Mesenchymal stem cell (in vitro differentiated cells and primary cell): ENCODE data around the gene LRRC43.

Experiments
- DNase-seq: peaks from one replicate; pipeline ENCODE4 v3.0.0-alpha.2; 2013
- H2AFZ ChIP-seq: one replicate; pipeline ENCODE4 v1.6.1; 2013; ENCODE audit warnings: low read depth, mild to moderate bottlenecking, control low read depth, inconsistent platforms, low read length, moderate library complexity
- H2AK5ac ChIP-seq: 2 replicates; pipeline ENCODE4 v1.6.1; 2013; ENCODE audit warnings: low read length, moderate library complexity, mild to moderate bottlenecking, inconsistent platforms; ENCODE audit not compliant: severe bottlenecking
- H2BK120ac ChIP-seq: one replicate; pipeline ENCODE4 v1.6.1; 2013; ENCODE audit warnings: low read depth, mild to moderate bottlenecking, inconsistent platforms, low read length, moderate library complexity
- H2BK12ac ChIP-seq, 2 experiments: one replicate each; pipeline ENCODE4 v1.6.1; 2013; ENCODE audit warnings: inconsistent platforms in 2 of 2, low read length in 2 of 2, mild to moderate bottlenecking in 2 of 2, moderate library complexity in 2 of 2, control low read depth in 1 of 2
- H2BK15ac ChIP-seq: one replicate; pipeline ENCODE4 v1.6.1; 2013; ENCODE audit warnings: mild to moderate bottlenecking, low read depth, inconsistent platforms; ENCODE audit not compliant: poor library complexity, severe bottlenecking
- H2BK5ac ChIP-seq: 2 replicates; pipeline ENCODE4 v1.6.1; 2013; ENCODE audit warnings: low read depth, mild to moderate bottlenecking, low read length, control low read depth, inconsistent platforms; ENCODE audit not compliant: poor library complexity, severe bottlenecking
- H3K14ac ChIP-seq, 2 experiments: one replicate each; pipeline ENCODE4 v1.6.1; 2013; ENCODE audit warnings: inconsistent platforms in 2 of 2, low read length in 2 of 2, control low read depth in 1 of 2, mild to moderate bottlenecking in 1 of 2, moderate library complexity in 1 of 2
- H3K18ac ChIP-seq, 2 experiments: one replicate each; pipeline ENCODE4 v1.6.1; 2013; ENCODE audit warnings: inconsistent platforms in 2 of 2, low read length in 2 of 2, control low read depth in 1 of 2, low read depth in 1 of 2, mild to moderate bottlenecking in 1 of 2
- H3K23ac ChIP-seq, 2 experiments: one replicate each; pipeline ENCODE4 v1.6.1; 2013; ENCODE audit warnings: inconsistent platforms in 2 of 2, low read length in 2 of 2, mild to moderate bottlenecking in 2 of 2, moderate library complexity in 2 of 2, control low read depth in 1 of 2
- H3K27ac ChIP-seq: 2 replicates; pipeline ENCODE4 v1.5.1; 2013; ENCODE audit warnings: mild to moderate bottlenecking, moderate library complexity, low read length, control low read depth, inconsistent platforms; ENCODE audit not compliant: poor library complexity, severe bottlenecking
- H3K27me3 ChIP-seq, 2 experiments: 2 replicates each; pipeline versions ENCODE4 v1.6.1 to v1.7.0; 2013; ENCODE audit warnings: low read length in 2 of 2, mild to moderate bottlenecking in 2 of 2, moderate library complexity in 2 of 2, control low read depth in 1 of 2, inconsistent platforms in 1 of 2; ENCODE audit not compliant: control insufficient read depth in 1 of 2, insufficient read depth in 1 of 2
- H3K36me3 ChIP-seq, 2 experiments: 2 replicates each; pipeline versions ENCODE4 v1.6.1 to v1.7.0; 2013; ENCODE audit warnings: low read length in 2 of 2, control low read depth in 1 of 2, inconsistent platforms in 1 of 2, low read depth in 1 of 2, mild to moderate bottlenecking in 1 of 2; ENCODE audit not compliant: insufficient read depth in 2 of 2, control insufficient read depth in 1 of 2
- H3K4ac ChIP-seq, 2 experiments: one replicate each; pipeline ENCODE4 v1.6.1; 2013; ENCODE audit warnings: inconsistent platforms in 2 of 2, low read length in 2 of 2, mild to moderate bottlenecking in 2 of 2, moderate library complexity in 2 of 2, control low read depth in 1 of 2, low read depth in 1 of 2
- H3K4me1 ChIP-seq: 2 replicates; pipeline ENCODE4 v1.6.1; 2013; ENCODE audit warnings: low read depth, low read length, control low read depth; ENCODE audit not compliant: control insufficient read depth, insufficient read depth
- H3K4me2 ChIP-seq: 2 replicates; pipeline ENCODE4 v1.6.1; 2013; ENCODE audit warnings: low read length, mild to moderate bottlenecking, inconsistent platforms; ENCODE audit not compliant: poor library complexity, severe bottlenecking
- H3K4me3 ChIP-seq, 2 experiments: 2 replicates each; pipeline versions ENCODE4 v1.5.1 to v1.7.0; 2013; ENCODE audit warnings: low read length in 2 of 2, mild to moderate bottlenecking in 2 of 2, control low read depth in 1 of 2, low read depth in 1 of 2; ENCODE audit not compliant: insufficient read depth in 1 of 2
- H3K79me1 ChIP-seq: replicated peaks from 2 replicates; pipeline ENCODE4 v1.6.1; 2013; ENCODE audit warnings: mild to moderate bottlenecking, control low read depth, low read length, inconsistent platforms; ENCODE audit not compliant: poor library complexity, severe bottlenecking
- H3K9ac ChIP-seq: 2 replicates; pipeline ENCODE4 v1.7.0; 2013; ENCODE audit warnings: mild to moderate bottlenecking, low read length, moderate library complexity
- H3K9me3 ChIP-seq: 2 replicates; pipeline ENCODE4 v1.7.0; 2013; ENCODE audit warnings: mild to moderate bottlenecking, low read length; ENCODE audit not compliant: control insufficient read depth
- H4K8ac ChIP-seq: one replicate; pipeline ENCODE4 v1.6.1; 2013; ENCODE audit warnings: inconsistent platforms, mild to moderate bottlenecking, low read length, moderate library complexity
- H4K91ac ChIP-seq: one replicate; pipeline ENCODE4 v1.6.1; 2013; ENCODE audit warnings: mild to moderate bottlenecking, low read length, inconsistent platforms
- WGBS: methylation state at CpG from one replicate; pipeline ENCODE4 v1.1.7; 2013; ENCODE audit warnings: mixed read lengths; 5-methylcytosine and 5-hydroxymethylcytosine counted together

The LRRC43 gene

DNA sequence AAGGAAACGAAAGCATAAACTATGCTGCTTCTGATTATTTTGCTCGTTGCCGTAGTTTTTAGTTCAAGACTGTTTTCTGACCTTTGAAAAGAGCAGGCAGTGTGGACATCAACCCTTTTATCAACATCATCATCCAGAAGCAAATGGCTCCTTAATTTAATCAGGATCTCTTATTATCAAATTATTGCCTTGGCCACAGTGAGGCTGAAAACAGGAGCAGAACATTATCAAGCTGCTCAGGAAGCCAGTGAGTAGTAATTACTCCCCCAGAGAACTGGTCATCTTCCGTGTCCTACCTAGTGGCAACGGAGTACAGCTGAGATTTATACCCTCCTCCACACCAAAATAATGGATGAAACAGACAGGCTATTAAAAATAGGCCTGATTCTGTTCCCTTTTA lies 45.2 kb downstream of the LRRC43 start:
- Histone ChIP-seq H3K27ac (no peak overlapping the region), H2BK120ac (no peak overlapping the region), H2BK12ac (no peak overlapping the region), H2BK15ac (no peak overlapping the region), H2BK5ac (no peak overlapping the region), H3K4me1 (peaks cover 17% of the 10 kb centered on the region), H3K36me3 (peaks cover 30 to 66% of the 10 kb centered on the region in 2 experiments), H3K9ac (no peak overlapping the region), H3K4me3 (no peak overlapping the region), H3K4ac (no peak overlapping the region), H3K18ac (no peak overlapping the region), H3K4me2 (no peak overlapping the region), H2AFZ (no peak overlapping the region), H3K23ac (no peak overlapping the region), H4K91ac (no peak overlapping the region), H3K9me3 (no peaks in the 10 kb centered on the region), H2AK5ac (no peak overlapping the region), H3K14ac (no peak overlapping the region), H3K79me1 (peaks cover 8% of the 10 kb centered on the region), H3K27me3 (no peaks in the 10 kb centered on the region), H4K8ac (no peak overlapping the region)
- no peak for DNase-seq
- WGBS = 95% methylated on average over 5 of the region's 5 CpGs

- Histone ChIP-seq H3K4me1 (peaks cover 8% of the 10 kb centered on the region), H3K79me1 (peaks cover 5% of the 10 kb centered on the region), H3K9ac (no peak overlapping the region), H3K9me3 (no peaks in the 10 kb centered on the region), H3K23ac (no peak overlapping the region), H3K4me3 (no peak overlapping the region), H4K91ac (no peak overlapping the region), H3K36me3 (peaks cover 40 to 79% of the 10 kb centered on the region in 2 experiments), H2BK120ac (no peak overlapping the region), H3K4ac (no peak overlapping the region), H3K27ac (no peak overlapping the region), H2BK5ac (no peak overlapping the region), H3K4me2 (no peak overlapping the region), H4K8ac (no peak overlapping the region), H2AK5ac (no peak overlapping the region), H2BK15ac (no peak overlapping the region), H3K18ac (no peak overlapping the region), H3K14ac (no peak overlapping the region), H2AFZ (no peak overlapping the region), H3K27me3 (no peaks in the 10 kb centered on the region), H2BK12ac (no peak overlapping the region)
- DNase-seq = no peak
- 76% methylated on average over 5 of the region's 6 CpGs for WGBS
Observed at GRCh38 chr12:122230798-122231197, 47.9 kb downstream of the LRRC43 start.

DNA sequence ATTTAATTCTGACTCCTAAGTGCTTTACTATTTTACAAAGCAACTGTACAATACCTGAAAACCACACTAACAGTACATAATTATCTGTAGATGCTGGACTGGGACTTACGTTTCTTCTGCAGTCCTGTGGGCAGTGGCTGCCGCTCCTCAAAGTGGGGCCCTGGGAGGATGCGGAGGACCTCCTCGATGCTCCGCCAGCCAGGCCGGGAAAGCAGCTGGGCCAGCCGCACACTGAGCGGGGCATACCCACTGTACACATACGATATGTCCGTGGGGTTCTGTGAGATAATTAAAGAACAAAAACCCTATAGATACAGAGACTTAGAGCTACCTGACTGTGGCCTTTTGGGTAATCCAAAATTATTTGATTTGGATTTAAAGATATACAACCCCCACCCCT lies 49.8 kb downstream of the LRRC43 start:
- Histone ChIP-seq H3K18ac (no peak overlapping the region), H3K4me3 (no peak overlapping the region), H2BK5ac (no peak overlapping the region), H2AFZ (no peak overlapping the region), H2BK15ac (no peak overlapping the region), H2BK120ac (no peak overlapping the region), H2BK12ac (no peak overlapping the region), H3K4me1 (no peaks in the 10 kb centered on the region), H3K27ac (no peak overlapping the region), H3K14ac (no peak overlapping the region), H2AK5ac (no peak overlapping the region), H3K9ac (no peak overlapping the region), H3K9me3 (no peaks in the 10 kb centered on the region), H3K27me3 (no peaks in the 10 kb centered on the region), H4K8ac (no peak overlapping the region), H3K4me2 (no peak overlapping the region), H3K4ac (no peak overlapping the region), H3K36me3 (peaks cover 32 to 86% of the 10 kb centered on the region in 2 experiments), H4K91ac (no peak overlapping the region), H3K79me1 (peaks cover 5% of the 10 kb centered on the region), H3K23ac (no peak overlapping the region)
- WGBS = 98% methylated on average over 5 of the region's 10 CpGs
- no peak for DNase-seq

DNA sequence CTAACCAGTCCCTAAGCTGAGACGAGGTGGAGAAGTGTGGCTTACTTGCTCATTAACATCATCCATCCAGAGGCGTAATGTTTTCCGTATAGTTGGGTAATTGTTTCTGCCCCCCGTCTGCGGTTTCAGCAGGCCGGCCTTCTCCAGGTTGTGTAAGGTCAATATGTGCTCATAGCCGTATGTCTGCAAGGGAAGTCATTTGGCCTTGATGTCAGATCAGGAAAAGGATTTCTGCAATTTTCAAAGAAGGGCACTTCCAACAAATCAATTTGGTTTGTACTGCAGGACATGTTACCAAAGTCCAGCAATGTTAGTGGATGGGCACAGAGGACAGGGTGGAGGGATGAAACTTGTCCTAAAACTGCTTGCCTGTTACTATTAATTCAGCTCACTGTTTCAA lies 52.8 kb downstream of the LRRC43 start:
- Histone ChIP-seq H3K18ac (no peak overlapping the region), H3K23ac (no peak overlapping the region), H3K79me1 (peaks cover 2% of the 10 kb centered on the region), H4K91ac (no peak overlapping the region), H3K4me3 (no peak overlapping the region), H4K8ac (no peak overlapping the region), H3K36me3 (peaks cover 31 to 85% of the 10 kb centered on the region in 2 experiments), H3K4me2 (no peak overlapping the region), H3K27ac (no peak overlapping the region), H3K14ac (no peak overlapping the region), H2BK12ac (no peak overlapping the region), H3K9ac (no peak overlapping the region), H2AFZ (no peak overlapping the region), H2BK120ac (no peak overlapping the region), H2BK15ac (no peak overlapping the region), H3K9me3 (no peaks in the 10 kb centered on the region), H3K4me1 (no peaks in the 10 kb centered on the region), H3K4ac (no peak overlapping the region), H2AK5ac (no peak overlapping the region), H3K27me3 (no peaks in the 10 kb centered on the region), H2BK5ac (no peak overlapping the region)
- WGBS = 93% methylated on average over 7 of the region's 7 CpGs
- no peak for DNase-seq
